CD14-positive monocyte (primary cell): ENCODE measurements around the gene PAK4. TPM values are rescaled to one million over a fixed set of nuclear protein-coding genes. Genes with fewer than 3 reads are reported as not detected.

Experiments
- DNase-seq, 3 donors: peaks; one replicate each; pipeline ENCODE4 v3.0.0-alpha.2; 2011 to 2022
- H2AFZ ChIP-seq: 2 replicates; pipeline ENCODE4 v1.6.0; 2012; ENCODE audit warnings: mild to moderate bottlenecking, low read depth, low read length, inconsistent platforms; ENCODE audit not compliant: insufficient read depth, poor library complexity, severe bottlenecking
- H3K27ac ChIP-seq, 2 donors: 1 replicate in 1 of 2; 2 replicates in 1 of 2; pipeline ENCODE4 v1.5.1; 2012 to 2013; ENCODE audit warnings: low read length in 2 of 2, control low read depth in 1 of 2, inconsistent platforms in 1 of 2, low read depth in 1 of 2, mild to moderate bottlenecking in 1 of 2
- H3K27me3 ChIP-seq, 2 donors: one replicate each; pipeline versions ENCODE4 v1.6.0 to v1.6.1; 2011 to 2013; ENCODE audit warnings: low read length in 2 of 2; ENCODE audit not compliant: control insufficient read depth in 2 of 2, insufficient read depth in 2 of 2
- H3K36me3 ChIP-seq, 2 donors: replicated peaks in 1 of 2; 1 replicate in 1 of 2; 2 replicates in 1 of 2; pipeline versions ENCODE4 v1.5.1 to v1.6.1; 2012 to 2013; ENCODE audit warnings: low read length in 2 of 2, control low read depth in 1 of 2, inconsistent platforms in 1 of 2, mild to moderate bottlenecking in 1 of 2; ENCODE audit not compliant: insufficient read depth in 2 of 2, control insufficient read depth in 1 of 2
- H3K4me1 ChIP-seq, 2 donors: 1 replicate in 1 of 2; 2 replicates in 1 of 2; pipeline versions ENCODE4 v1.5.1 to v1.6.1; 2012 to 2013; ENCODE audit warnings: low read length in 2 of 2, control low read depth in 1 of 2, inconsistent platforms in 1 of 2, mild to moderate bottlenecking in 1 of 2, moderate library complexity in 1 of 2; ENCODE audit not compliant: insufficient read depth in 2 of 2, control insufficient read depth in 1 of 2
- H3K4me2 ChIP-seq: replicated peaks from 2 replicates; pipeline ENCODE3; 2012; ENCODE audit warnings: low read length, moderate library complexity, mild to moderate bottlenecking; ENCODE audit not compliant: poor library complexity, severe bottlenecking; ENCODE audit errors: extremely low read depth
- H3K4me3 ChIP-seq, 3 experiments: fragments of 200-600 bp in 1 of 3; sonication (generic) in 1 of 3; replicated peaks in 1 of 3; 1 replicate in 2 of 3; 2 replicates in 1 of 3; pipeline ENCODE4 v1.5.1; 2011 to 2013; ENCODE audit warnings: low read length in 3 of 3, mild to moderate bottlenecking in 3 of 3, control low read depth in 2 of 3, low read depth in 2 of 3, inconsistent platforms in 1 of 3, moderate library complexity in 1 of 3
- H3K79me2 ChIP-seq: 2 replicates; pipeline ENCODE4 v1.6.0; 2012; ENCODE audit warnings: mild to moderate bottlenecking, control low read depth, inconsistent platforms, low read length, moderate library complexity; ENCODE audit not compliant: insufficient read depth
- H3K9ac ChIP-seq: 2 replicates; pipeline ENCODE4 v1.6.0; 2017; ENCODE audit warnings: low read length, mild to moderate bottlenecking; ENCODE audit not compliant: insufficient read depth, poor library complexity, severe bottlenecking
- H3K9me3 ChIP-seq, 2 donors: replicated peaks in 1 of 2; 1 replicate in 1 of 2; 2 replicates in 1 of 2; pipeline versions ENCODE4 v1.5.1 to v1.6.1; 2012 to 2013; ENCODE audit warnings: low read length in 2 of 2, control low read depth in 1 of 2; ENCODE audit not compliant: control insufficient read depth in 1 of 2, insufficient read depth in 1 of 2
- H4K20me1 ChIP-seq: 2 replicates; pipeline ENCODE4 v1.6.0; 2012; ENCODE audit warnings: mild to moderate bottlenecking, low read length, control low read depth, moderate library complexity; ENCODE audit not compliant: insufficient read depth
- H3K27ac Mint-ChIP-seq, 7 donors: one replicate each; pipeline ENCODE4 v1.8.0; 2020; ENCODE audit warnings: mild to moderate bottlenecking in 7 of 7, mixed read lengths in 7 of 7, moderate library complexity in 6 of 7, inconsistent platforms in 2 of 7
- H3K27me3 Mint-ChIP-seq, 3 donors: one replicate each; pipeline ENCODE4 v1.8.0; 2021 to 2022; ENCODE audit warnings: low read depth in 3 of 3, mild to moderate bottlenecking in 3 of 3, mixed read lengths in 3 of 3, moderate library complexity in 3 of 3, inconsistent platforms in 1 of 3
- H3K36me3 Mint-ChIP-seq, 2 donors: one replicate each; pipeline ENCODE4 v1.8.0; 2020; ENCODE audit warnings: mixed read lengths in 2 of 2, inconsistent platforms in 1 of 2, mild to moderate bottlenecking in 1 of 2
- H3K4me1 Mint-ChIP-seq: one replicate; pipeline ENCODE4 v1.8.0; 2020; ENCODE audit warnings: mild to moderate bottlenecking, mixed read lengths
- H3K4me3 Mint-ChIP-seq, 2 donors: one replicate each; pipeline ENCODE4 v1.8.0; 2020; ENCODE audit warnings: mild to moderate bottlenecking in 2 of 2, mixed read lengths in 2 of 2, moderate library complexity in 1 of 2
- H3K9me3 Mint-ChIP-seq, 7 donors: one replicate each; pipeline ENCODE4 v1.8.0; 2020 to 2022; ENCODE audit warnings: mixed read lengths in 7 of 7, mild to moderate bottlenecking in 6 of 7, moderate library complexity in 6 of 7, inconsistent platforms in 2 of 7
- WGBS: methylation state at CpG from one replicate; pipeline ENCODE4 v1.1.5; 2013; ENCODE audit warnings: missing lambda C conversion rate; ENCODE audit not compliant: insufficient coverage; 5-methylcytosine and 5-hydroxymethylcytosine counted together
- intact Hi-C, 2 donors: fragments of 100-400 bp; cut with micrococcal nuclease; formaldehyde crosslinking; loops; one replicate each; pipeline versions ENCODE4 v1.15.0 to v1.15.1; 2023
- polyA plus RNA-seq, 3 donors: library from polyadenylated mRNA; depleted of rRNA in 1 of 3; unstranded in 2 of 3; stranded (reverse) in 1 of 3; fragments of 300-500 nt in 2 of 3; fragments of >200 nt in 1 of 3; fragmentation: Illumina TruSeq in 2 of 3; gene quantifications; 1 replicate in 2 of 3; 2 replicates in 1 of 3; pipeline ENCODE4 v1.2.3, GENCODE V29; 2012 to 2021
- TF ChIP-seq, protein P1 (sequence below): fragments of 200-600 bp; IDR thresholded peaks from one replicate; pipeline ENCODE4 v1.8.0; 2022; ENCODE audit warnings: antibody characterized with exemption, mild to moderate bottlenecking

The PAK4 gene
- polyA plus RNA-seq, 3 donors, result 1.3 to 11.3 (median 1.5) TPM

DNA sequence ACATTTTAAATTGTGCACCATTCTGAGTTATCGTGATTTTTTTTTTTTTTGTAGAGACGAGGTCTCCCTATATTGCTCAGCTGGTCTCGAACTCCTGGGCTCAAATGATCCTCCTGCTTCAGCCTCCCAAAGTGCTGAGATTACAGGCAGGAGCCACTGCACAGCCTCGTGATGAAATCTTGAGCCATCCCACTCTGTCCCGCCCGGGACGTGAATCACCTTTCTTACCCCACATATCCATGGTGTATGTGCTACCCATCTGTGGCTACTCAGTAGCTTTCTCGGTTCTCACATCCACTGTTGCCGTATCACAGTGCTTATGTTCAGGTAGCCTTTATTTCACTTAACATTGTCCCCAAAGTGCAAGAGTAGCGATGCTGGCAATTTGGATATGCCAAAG, 26.5 kb downstream of the PAK4 start:
- Mint-ChIP-seq H3K9me3 (no peaks in the 10 kb centered on the region), H3K36me3 (peaks cover 0 to 5% of the 10 kb centered on the region in 2 donors), H3K27ac (no peak overlapping the region), H3K4me3 (no peak overlapping the region), H3K27me3 (no peaks in the 10 kb centered on the region), H3K4me1 (no peaks in the 10 kb centered on the region)
- Histone ChIP-seq H3K36me3 (no peaks in the 10 kb centered on the region), H3K27me3 (no peaks in the 10 kb centered on the region), H3K4me2 (no peak overlapping the region), H3K9ac (no peak overlapping the region), H3K4me1 (no peaks in the 10 kb centered on the region), H3K4me3 (no peak overlapping the region), H2AFZ (no peak overlapping the region), H3K79me2 (peaks cover 24% of the 10 kb centered on the region), H3K9me3 (no peaks in the 10 kb centered on the region), H3K27ac (no peak overlapping the region), H4K20me1 (peaks cover 6% of the 10 kb centered on the region)
- TF ChIP-seq, protein P1, sequence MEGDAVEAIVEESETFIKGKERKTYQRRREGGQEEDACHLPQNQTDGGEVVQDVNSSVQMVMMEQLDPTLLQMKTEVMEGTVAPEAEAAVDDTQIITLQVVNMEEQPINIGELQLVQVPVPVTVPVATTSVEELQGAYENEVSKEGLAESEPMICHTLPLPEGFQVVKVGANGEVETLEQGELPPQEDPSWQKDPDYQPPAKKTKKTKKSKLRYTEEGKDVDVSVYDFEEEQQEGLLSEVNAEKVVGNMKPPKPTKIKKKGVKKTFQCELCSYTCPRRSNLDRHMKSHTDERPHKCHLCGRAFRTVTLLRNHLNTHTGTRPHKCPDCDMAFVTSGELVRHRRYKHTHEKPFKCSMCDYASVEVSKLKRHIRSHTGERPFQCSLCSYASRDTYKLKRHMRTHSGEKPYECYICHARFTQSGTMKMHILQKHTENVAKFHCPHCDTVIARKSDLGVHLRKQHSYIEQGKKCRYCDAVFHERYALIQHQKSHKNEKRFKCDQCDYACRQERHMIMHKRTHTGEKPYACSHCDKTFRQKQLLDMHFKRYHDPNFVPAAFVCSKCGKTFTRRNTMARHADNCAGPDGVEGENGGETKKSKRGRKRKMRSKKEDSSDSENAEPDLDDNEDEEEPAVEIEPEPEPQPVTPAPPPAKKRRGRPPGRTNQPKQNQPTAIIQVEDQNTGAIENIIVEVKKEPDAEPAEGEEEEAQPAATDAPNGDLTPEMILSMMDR, result no peak
- intact Hi-C loops, result no loop called here
- no peak for DNase-seq
- 90% methylated on average over 4 of the region's 10 CpGs for WGBS

DNA sequence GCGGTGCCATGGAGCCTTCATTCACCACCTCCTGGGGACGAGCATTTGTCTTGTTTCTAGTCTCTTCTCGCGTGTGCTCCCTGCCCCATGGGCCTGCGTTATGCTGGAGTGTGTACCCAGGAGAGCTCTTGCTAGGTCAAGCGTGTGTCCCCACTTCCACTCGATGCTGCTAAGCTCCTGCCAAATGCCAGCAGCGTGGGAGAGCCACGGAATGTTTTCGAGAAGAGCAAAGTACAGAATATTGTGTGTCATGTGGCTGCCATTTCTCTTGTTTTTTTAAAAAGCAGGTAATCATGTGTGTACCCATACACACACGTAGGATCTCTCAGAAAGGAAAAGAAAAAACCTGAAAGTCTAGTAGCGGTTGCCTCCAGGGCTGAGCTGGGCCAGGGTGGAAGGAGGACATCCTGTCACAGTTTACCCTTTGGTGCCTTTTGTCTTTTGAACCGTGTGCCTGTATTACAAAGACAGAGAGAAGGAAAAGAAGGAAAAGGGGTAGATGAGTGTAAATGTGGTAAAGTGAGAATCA, 28.6 kb downstream of the PAK4 start:
- Histone ChIP-seq H3K27me3 (no peaks in the 10 kb centered on the region), H3K36me3 (no peaks in the 10 kb centered on the region), H3K27ac (no peak overlapping the region), H3K4me2 (no peak overlapping the region), H3K4me1 (no peaks in the 10 kb centered on the region), H4K20me1 (peaks cover 9% of the 10 kb centered on the region), H3K9me3 (no peaks in the 10 kb centered on the region), H2AFZ (no peak overlapping the region), H3K9ac (no peak overlapping the region), H3K4me3 (no peak overlapping the region), H3K79me2 (peaks cover 18% of the 10 kb centered on the region)
- 97% methylated on average over 12 of the region's 13 CpGs for WGBS
- intact Hi-C loops, result no loop called here
- Mint-ChIP-seq H3K36me3 (peaks cover 0 to 3% of the 10 kb centered on the region in 2 donors), H3K9me3 (no peaks in the 10 kb centered on the region), H3K4me3 (no peak overlapping the region), H3K27me3 (no peaks in the 10 kb centered on the region), H3K4me1 (no peaks in the 10 kb centered on the region), H3K27ac (no peak overlapping the region)
- no peak for DNase-seq
- TF ChIP-seq, protein P1, result no peak
